ENCODE results near the gene C16orf74. TPM values are rescaled to one million over a fixed set of nuclear protein-coding genes. Genes with fewer than 3 reads are reported as not detected.

C16orf74 gene
- total and polyA plus RNA-seq, 2 donors, result 6.6 to 10.7 TPM

GRCh38 chr16:85730186-85730465, 20.8 kb downstream of the C16orf74 start:
- WGBS, result 89% methylated on average over 5 of the region's 5 CpGs

GRCh38 chr16:85729452-85730185, 21.3 kb downstream of the C16orf74 start:
- no peaks in the 10 kb centered on the region for H3K4me1 ChIP-seq (ENCODE audit: insufficient read depth)
- WGBS, result 78% methylated on average over 16 of the region's 16 CpGs
- DNase-seq (ENCODE audit: extremely low spot score), result no peak
- H3K36me3 ChIP-seq (ENCODE audit: insufficient read depth), result no peaks in the 10 kb centered on the region
- no peak overlapping the region for H3K4me3 ChIP-seq (ENCODE audit: low read depth, low read length)
- H3K27ac ChIP-seq (ENCODE audit: low read depth), result no peak overlapping the region

More at GRCh38 chr16:85730186-85730465, 20.8 kb downstream of the C16orf74 start:
- DNase-seq (ENCODE audit: extremely low spot score), result no peak
- Histone ChIP-seq H3K27ac (ENCODE audit: low read depth) (no peak overlapping the region), H3K4me3 (ENCODE audit: low read depth, low read length) (no peak overlapping the region), H3K4me1 (ENCODE audit: insufficient read depth) (no peaks in the 10 kb centered on the region), H3K36me3 (ENCODE audit: insufficient read depth) (no peaks in the 10 kb centered on the region)

- no peak for DNase-seq (ENCODE audit: extremely low spot score)
- H3K27ac ChIP-seq (ENCODE audit: low read depth), result no peak overlapping the region
- H3K36me3 ChIP-seq (ENCODE audit: insufficient read depth), result no peaks in the 10 kb centered on the region
- no peak overlapping the region for H3K4me3 ChIP-seq (ENCODE audit: low read depth, low read length)
- WGBS, result 85% methylated on average over 7 of the region's 7 CpGs
- H3K4me1 ChIP-seq (ENCODE audit: insufficient read depth), result no peaks in the 10 kb centered on the region
Measured at GRCh38 chr16:85728879-85729278, 22.0 kb downstream of the C16orf74 start.

GRCh38 chr16:85724936-85725335, 26.0 kb downstream of the C16orf74 start:
- no peaks in the 10 kb centered on the region for H3K36me3 ChIP-seq (ENCODE audit: insufficient read depth)
- no peaks in the 10 kb centered on the region for H3K4me1 ChIP-seq (ENCODE audit: insufficient read depth)
- no peak overlapping the region for H3K4me3 ChIP-seq (ENCODE audit: low read depth, low read length)
- no peak for DNase-seq (ENCODE audit: extremely low spot score)
- 90% methylated on average over 12 of the region's 12 CpGs for WGBS
- no peak overlapping the region for H3K27ac ChIP-seq (ENCODE audit: low read depth)

GRCh38 chr16:85724126-85724879, 26.6 kb downstream of the C16orf74 start:
- H3K36me3 ChIP-seq (ENCODE audit: insufficient read depth), result no peaks in the 10 kb centered on the region
- no peak overlapping the region for H3K4me3 ChIP-seq (ENCODE audit: low read depth, low read length)
- no peak overlapping the region for H3K27ac ChIP-seq (ENCODE audit: low read depth)
- 86% methylated on average over 20 of the region's 20 CpGs for WGBS
- no peak for DNase-seq (ENCODE audit: extremely low spot score)
- H3K4me1 ChIP-seq (ENCODE audit: insufficient read depth), result no peaks in the 10 kb centered on the region

- H3K4me1 ChIP-seq (ENCODE audit: insufficient read depth), result no peaks in the 10 kb centered on the region
- no peak overlapping the region for H3K27ac ChIP-seq (ENCODE audit: low read depth)
- no peak overlapping the region for H3K4me3 ChIP-seq (ENCODE audit: low read depth, low read length)
- 86% methylated on average over 20 of the region's 20 CpGs for WGBS
- no peaks in the 10 kb centered on the region for H3K36me3 ChIP-seq (ENCODE audit: insufficient read depth)
- DNase-seq (ENCODE audit: extremely low spot score), result no peak
Measured at GRCh38 chr16:85722128-85722893, 28.6 kb downstream of the C16orf74 start.

GRCh38 chr16:85720302-85720637, 30.6 kb downstream of the C16orf74 start:
- no peak overlapping the region for H3K27ac ChIP-seq (ENCODE audit: low read depth)
- 89% methylated on average over 4 of the region's 4 CpGs for WGBS
- H3K36me3 ChIP-seq (ENCODE audit: insufficient read depth), result no peaks in the 10 kb centered on the region
- no peak overlapping the region for H3K4me3 ChIP-seq (ENCODE audit: low read depth, low read length)
- no peaks in the 10 kb centered on the region for H3K4me1 ChIP-seq (ENCODE audit: insufficient read depth)
- no peak for DNase-seq (ENCODE audit: extremely low spot score)

- Histone ChIP-seq H3K4me3 (ENCODE audit: low read depth, low read length) (no peak overlapping the region), H3K4me1 (ENCODE audit: insufficient read depth) (no peaks in the 10 kb centered on the region), H3K27ac (ENCODE audit: low read depth) (no peak overlapping the region), H3K36me3 (ENCODE audit: insufficient read depth) (no peaks in the 10 kb centered on the region)
- WGBS, result 90% methylated on average over 11 of the region's 11 CpGs
- DNase-seq (ENCODE audit: extremely low spot score), result no peak
Measured at GRCh38 chr16:85719605-85720301, 31.1 kb downstream of the C16orf74 start.

- WGBS, result 51% methylated on average over 11 of the region's 11 CpGs
- no peak overlapping the region for H3K27ac ChIP-seq (ENCODE audit: low read depth)
- H3K4me3 ChIP-seq (ENCODE audit: low read depth, low read length), result no peak overlapping the region
- DNase-seq (ENCODE audit: extremely low spot score), result no peak
- H3K4me1 ChIP-seq (ENCODE audit: insufficient read depth), result no peaks in the 10 kb centered on the region
- H3K36me3 ChIP-seq (ENCODE audit: insufficient read depth), result no peaks in the 10 kb centered on the region
Measured at GRCh38 chr16:85718682-85719081, 32.2 kb downstream of the C16orf74 start.

GRCh38 chr16:85718153-85718477, 32.8 kb downstream of the C16orf74 start:
- WGBS, result 51% methylated on average over 6 of the region's 6 CpGs
- no peak for DNase-seq (ENCODE audit: extremely low spot score)
- Histone ChIP-seq H3K4me1 (ENCODE audit: insufficient read depth) (no peaks in the 10 kb centered on the region), H3K36me3 (ENCODE audit: insufficient read depth) (no peaks in the 10 kb centered on the region), H3K27ac (ENCODE audit: low read depth) (no peak overlapping the region), H3K4me3 (ENCODE audit: low read depth, low read length) (no peak overlapping the region)

GRCh38 chr16:85717393-85718152, 33.3 kb downstream of the C16orf74 start:
- DNase-seq (ENCODE audit: extremely low spot score), result no peak
- 45% methylated on average over 21 of the region's 21 CpGs for WGBS
- no peaks in the 10 kb centered on the region for H3K4me1 ChIP-seq (ENCODE audit: insufficient read depth)
- H3K27ac ChIP-seq (ENCODE audit: low read depth), result no peak overlapping the region
- H3K4me3 ChIP-seq (ENCODE audit: low read depth, low read length), result no peak overlapping the region
- peaks cover 1% of the 10 kb centered on the region for H3K36me3 ChIP-seq (ENCODE audit: insufficient read depth)

- 53% methylated on average over 3 of the region's 3 CpGs for WGBS
- no peak overlapping the region for H3K27ac ChIP-seq (ENCODE audit: low read depth)
- no peak for DNase-seq (ENCODE audit: extremely low spot score)
Measured at GRCh38 chr16:85716680-85717038, 34.2 kb downstream of the C16orf74 start.

GRCh38 chr16:85716022-85716679, 34.7 kb downstream of the C16orf74 start:
- Histone ChIP-seq H3K27ac (ENCODE audit: low read depth) (peak overlapping the region; percentile 12), H3K4me3 (ENCODE audit: low read depth, low read length) (no peak overlapping the region), H3K36me3 (ENCODE audit: insufficient read depth) (peaks cover 1% of the 10 kb centered on the region), H3K4me1 (ENCODE audit: insufficient read depth) (no peaks in the 10 kb centered on the region)
- no peak for DNase-seq (ENCODE audit: extremely low spot score)
- WGBS, result 26% methylated on average over 9 of the region's 9 CpGs

More at GRCh38 chr16:85716680-85717038, 34.2 kb downstream of the C16orf74 start:
- Histone ChIP-seq H3K4me3 (ENCODE audit: low read depth, low read length) (no peak overlapping the region), H3K4me1 (ENCODE audit: insufficient read depth) (no peaks in the 10 kb centered on the region), H3K36me3 (ENCODE audit: insufficient read depth) (peaks cover 1% of the 10 kb centered on the region)
